Right ventricle myocardium superior (tissue), 1 donor: Measurements from ENCODE around the gene FBXW2. TPM values are rescaled to one million over a fixed set of nuclear protein-coding genes. Genes with fewer than 3 reads are reported as not detected.

Experiments
- ATAC-seq: fragments of 200-7000 bp; cut with Tn5 transposase; one replicate; pipeline ENCODE4 v1.9.1; 2020; ENCODE audit warnings: mild to moderate bottlenecking; ENCODE audit not compliant: poor library complexity
- DNase-seq: peaks from one replicate; pipeline ENCODE4 v3.0.0-alpha.2; 2020
- intact Hi-C: fragments of 100-400 bp; cut with DNase I; formaldehyde crosslinking; loops from one replicate; pipeline ENCODE4 v1.11.2; 2022
- total RNA-seq: library from RNA; stranded (reverse); fragmentation: NEBNext Ultra II Directional; extraction: Animal tissue kit (Norgen Biotek cat#: 25700); gene quantifications from one replicate; pipeline ENCODE4 v1.2.1, GENCODE V29; 2021
- donor health status: DM: no; HTN: yes; CAD: no; lungs with severe emphysema.

Gene FBXW2
- total RNA-seq, 1 donor from 2014 or later, result 39.7 TPM

DNA sequence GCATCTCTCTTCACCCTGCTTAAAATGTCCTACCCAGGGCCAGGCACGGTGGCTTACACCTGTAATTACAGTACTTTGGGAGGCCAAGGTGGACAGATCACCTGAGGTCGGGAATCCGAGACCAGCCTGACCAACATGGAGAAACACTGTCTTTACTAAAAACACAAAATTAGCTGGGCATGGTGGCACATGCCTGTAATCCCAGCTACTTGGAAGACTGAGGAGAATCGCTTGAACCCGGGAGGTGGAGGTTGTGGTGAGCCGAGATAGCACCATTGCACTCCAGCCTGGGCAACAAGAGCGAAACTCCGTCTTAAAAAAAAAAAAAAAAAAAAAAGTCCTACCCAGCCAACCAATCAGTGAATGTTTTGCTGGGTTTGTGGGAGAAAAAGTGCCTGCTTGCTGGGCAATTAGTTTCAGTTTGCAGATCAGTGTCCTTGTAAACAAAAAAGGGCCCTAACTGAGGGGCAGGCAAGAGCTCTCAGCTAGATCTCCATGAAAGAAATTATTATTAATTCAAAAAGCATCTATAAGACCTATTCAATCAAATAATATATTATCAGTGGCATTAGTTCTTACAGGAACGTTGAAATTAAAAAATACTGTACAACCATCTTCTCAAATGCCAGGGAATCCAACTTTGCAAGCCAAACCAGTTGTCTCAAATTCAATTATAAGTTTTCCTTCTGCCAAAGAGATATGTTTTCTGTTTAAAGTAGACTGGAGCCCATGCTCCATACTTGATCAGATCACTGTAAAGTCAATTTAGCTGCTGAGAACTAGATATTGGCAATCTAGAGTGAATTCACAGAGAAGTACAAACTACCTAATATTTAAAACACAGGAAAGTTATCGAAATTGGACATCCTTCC lies 82.9 kb downstream of the FBXW2 start:
- intact Hi-C loops, result loop anchor here (10.0 kb wide), 1 partner anchor 86 kb away; no protein-coding TSS in a partner anchor
- ATAC-seq, result peak; percentile 4
- DNase-seq, result peak; percentile 17

- no peak for DNase-seq
- intact Hi-C loops, result no loop called here
- ATAC-seq, result no peak
Observed at GRCh38 chr9:120708526-120709224, 84.5 kb downstream of the FBXW2 start.

DNA sequence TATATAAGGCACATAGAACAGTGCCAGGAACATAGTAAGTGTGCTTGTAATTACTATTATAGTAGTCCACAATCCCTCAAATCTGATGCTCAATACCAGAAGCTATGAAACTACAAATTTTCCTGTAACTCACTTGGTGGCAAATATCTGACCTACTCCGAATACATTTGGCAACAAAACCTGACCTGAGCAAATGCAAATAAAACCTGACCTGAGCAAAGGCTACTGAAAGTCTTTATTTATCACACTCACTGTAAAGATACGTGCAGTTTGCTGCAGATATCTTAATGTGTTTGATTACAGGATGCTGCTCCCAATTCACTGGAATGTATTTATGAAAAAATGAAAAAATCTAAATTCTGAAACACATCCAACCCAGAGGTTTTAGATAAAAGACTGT lies 86.0 kb downstream of the FBXW2 start:
- intact Hi-C loops, result no loop called here
- no peak for ATAC-seq
- DNase-seq, result no peak

Other genes starting within 250 kb of the FBXW2 start
- 74.0 TPM for gene CDK5RAP2, start 213.2 kb downstream of the FBXW2 start, total RNA-seq
- gene MEGF9, start 78.9 kb downstream of the FBXW2 start, total RNA-seq, result 18.2 TPM
- gene PSMD5, start 49.5 kb upstream of the FBXW2 start, total RNA-seq, result 14.3 TPM
- 11.9 TPM for gene PHF19, start 83.8 kb upstream of the FBXW2 start, total RNA-seq
- gene TRAF1, start 133.4 kb upstream of the FBXW2 start, total RNA-seq, result 2.2 TPM